ENCODE measurements around the gene MRPL44. TPM values are rescaled to one million over a fixed set of nuclear protein-coding genes. Genes with fewer than 3 reads are reported as not detected.

Gene MRPL44
- total and polyA plus RNA-seq, 2 donors (not counting 1 experiment from before 2014, with no cell fraction given), result 27.4 to 34.0 TPM

- Histone ChIP-seq H4K20me1 (ENCODE audit: control insufficient read depth, extremely low read depth, insufficient read depth, low read length) (no peaks in the 10 kb centered on the region), H2AFZ (ENCODE audit: low read length) (no peak overlapping the region), H3K36me3 (ENCODE audit: control insufficient read depth, insufficient read depth, low read length) (no peaks in the 10 kb centered on the region), H3K79me2 (ENCODE audit: control insufficient read depth, insufficient read depth, low read length) (peaks cover 69% of the 10 kb centered on the region), H3K4me3 (replicated peaks in 1 of 4; ENCODE audit: control extremely low read depth in 1 of 4, insufficient read depth in 1 of 4, low read depth in 3 of 4, low read length in 4 of 4) (peak overlapping the region in 2 of 4 experiments; percentile 20 to 28), H3K4me1 (ENCODE audit: control insufficient read depth, extremely low read depth, insufficient read depth, low read length) (peaks cover 20% of the 10 kb centered on the region), H3K9ac (ENCODE audit: insufficient read depth, low read length) (no peak overlapping the region), H3K27ac (ENCODE audit: insufficient read depth, low read length) (peak overlapping the region; percentile 80), H3K27me3 (ENCODE audit: control insufficient read depth, insufficient read depth, low read length) (no peaks in the 10 kb centered on the region), H3K9me3 (ENCODE audit: control insufficient read depth, insufficient read depth, low read depth, low read length) (no peaks in the 10 kb centered on the region), H3K4me2 (ENCODE audit: extremely low read depth, insufficient read depth, low read length) (peak overlapping the region; percentile 81)
- peak; percentile 92 to 95 for DNase-seq (ENCODE audit: low read depth in 2 of 2)
- no peak for TF ChIP-seq CTCF (conservative IDR thresholded peaks at IDR 0.05 in 1 of 2, IDR thresholded peaks at IDR 0.05 in 1 of 2; ENCODE audit: low read depth in 1 of 2, low read length in 2 of 2)
- TF ChIP-seq EZH2 (IDR thresholded peaks at IDR 0.05; ENCODE audit: low read length, missing control alignments), result no peak
These were observed 15.5 kb upstream of the MRPL44 start for GRCh38 chr2:223941579-223942277.

- H3K9me3 ChIP-seq (ENCODE audit: control insufficient read depth, insufficient read depth, low read depth, low read length), result no peaks in the 10 kb centered on the region
- no peak for DNase-seq (ENCODE audit: low read depth in 2 of 2)
- no peak overlapping the region for H3K9ac ChIP-seq (ENCODE audit: insufficient read depth, low read length)
- H3K4me2 ChIP-seq (ENCODE audit: extremely low read depth, insufficient read depth, low read length), result peak overlapping the region; percentile 86
- peak overlapping the region; percentile 80 to 86 (median 82) for H3K4me3 ChIP-seq (replicated peaks in 1 of 4; ENCODE audit: control extremely low read depth in 1 of 4, insufficient read depth in 1 of 4, low read depth in 3 of 4, low read length in 4 of 4)
- no peaks in the 10 kb centered on the region for H3K27me3 ChIP-seq (ENCODE audit: control insufficient read depth, insufficient read depth, low read length)
- H3K79me2 ChIP-seq (ENCODE audit: control insufficient read depth, insufficient read depth, low read length), result peaks cover 55% of the 10 kb centered on the region
- H2AFZ ChIP-seq (ENCODE audit: low read length), result no peak overlapping the region
- peaks cover 14% of the 10 kb centered on the region for H3K4me1 ChIP-seq (ENCODE audit: control insufficient read depth, extremely low read depth, insufficient read depth, low read length)
- H3K36me3 ChIP-seq (ENCODE audit: control insufficient read depth, insufficient read depth, low read length), result no peaks in the 10 kb centered on the region
- no peak for TF ChIP-seq EZH2 (IDR thresholded peaks at IDR 0.05; ENCODE audit: low read length, missing control alignments)
- peak overlapping the region; percentile 56 for H3K27ac ChIP-seq (ENCODE audit: insufficient read depth, low read length)
- H4K20me1 ChIP-seq (ENCODE audit: control insufficient read depth, extremely low read depth, insufficient read depth, low read length), result no peaks in the 10 kb centered on the region
These were observed 14.1 kb upstream of the MRPL44 start for GRCh38 chr2:223943135-223943534.

DNA sequence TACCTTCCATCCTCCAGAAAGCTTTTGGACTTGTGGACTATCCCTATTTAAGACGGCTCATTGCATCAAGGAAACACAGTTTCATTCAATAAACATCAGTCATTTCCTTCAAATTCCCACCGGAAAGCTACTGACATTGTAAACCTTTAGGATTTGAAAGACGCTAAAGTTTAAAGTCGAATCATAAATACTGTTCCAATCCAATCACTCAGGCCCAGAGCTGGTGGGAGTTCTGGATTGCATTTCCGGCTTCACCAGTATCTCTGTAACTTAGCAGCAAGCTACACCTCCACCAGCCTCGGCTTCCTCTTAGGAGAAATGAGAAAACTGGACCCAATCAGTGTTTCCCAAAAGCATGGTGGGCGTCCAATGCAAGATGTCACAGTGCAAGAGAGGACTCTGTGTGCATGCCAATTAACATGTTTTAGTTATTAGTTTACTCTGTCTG, 13.7 kb upstream of the MRPL44 start:
- peak overlapping the region; percentile 86 for H3K27ac ChIP-seq (ENCODE audit: insufficient read depth, low read length)
- H4K20me1 ChIP-seq (ENCODE audit: control insufficient read depth, extremely low read depth, insufficient read depth, low read length), result no peaks in the 10 kb centered on the region
- peak overlapping the region; percentile 86 for H3K4me2 ChIP-seq (ENCODE audit: extremely low read depth, insufficient read depth, low read length)

More for the DNA sequence above, 13.7 kb upstream of the MRPL44 start:
- TF ChIP-seq CTCF (conservative IDR thresholded peaks at IDR 0.05 in 1 of 2, IDR thresholded peaks at IDR 0.05 in 1 of 2; ENCODE audit: low read depth in 1 of 2, low read length in 2 of 2) (no peak), EZH2 (IDR thresholded peaks at IDR 0.05; ENCODE audit: low read length, missing control alignments) (no peak)
- H3K9ac ChIP-seq (ENCODE audit: insufficient read depth, low read length), result no peak overlapping the region
- H3K4me3 ChIP-seq (replicated peaks in 1 of 4; ENCODE audit: control extremely low read depth in 1 of 4, insufficient read depth in 1 of 4, low read depth in 3 of 4, low read length in 4 of 4), result peak overlapping the region; percentile 80 to 86 (median 82)
- DNase-seq (ENCODE audit: low read depth in 2 of 2), result peak; percentile 38 to 69
- no peaks in the 10 kb centered on the region for H3K36me3 ChIP-seq (ENCODE audit: control insufficient read depth, insufficient read depth, low read length)
- H3K27me3 ChIP-seq (ENCODE audit: control insufficient read depth, insufficient read depth, low read length), result no peaks in the 10 kb centered on the region
- peaks cover 51% of the 10 kb centered on the region for H3K79me2 ChIP-seq (ENCODE audit: control insufficient read depth, insufficient read depth, low read length)
- no peak overlapping the region for H2AFZ ChIP-seq (ENCODE audit: low read length)
- no peaks in the 10 kb centered on the region for H3K9me3 ChIP-seq (ENCODE audit: control insufficient read depth, insufficient read depth, low read depth, low read length)
- H3K4me1 ChIP-seq (ENCODE audit: control insufficient read depth, extremely low read depth, insufficient read depth, low read length), result peaks cover 14% of the 10 kb centered on the region
